ENCODE measurements around the gene ZNF784.

ZNF784 gene

GRCh38 chr19:55656552-55656951, 32.2 kb upstream of the ZNF784 start:
- DNase-seq, result no peak

GRCh38 chr19:55655648-55656040, 31.3 kb upstream of the ZNF784 start:
- no peak for DNase-seq

- peak; percentile 93 for DNase-seq
Observed at GRCh38 chr19:55654868-55655647, 30.7 kb upstream of the ZNF784 start, which contains the start of gene U2AF2. Gene U2AF2, plus strand, starts transcription at chr19:55655035. Its CDS starts 70 bp downstream, at chr19:55655105.

DNA sequence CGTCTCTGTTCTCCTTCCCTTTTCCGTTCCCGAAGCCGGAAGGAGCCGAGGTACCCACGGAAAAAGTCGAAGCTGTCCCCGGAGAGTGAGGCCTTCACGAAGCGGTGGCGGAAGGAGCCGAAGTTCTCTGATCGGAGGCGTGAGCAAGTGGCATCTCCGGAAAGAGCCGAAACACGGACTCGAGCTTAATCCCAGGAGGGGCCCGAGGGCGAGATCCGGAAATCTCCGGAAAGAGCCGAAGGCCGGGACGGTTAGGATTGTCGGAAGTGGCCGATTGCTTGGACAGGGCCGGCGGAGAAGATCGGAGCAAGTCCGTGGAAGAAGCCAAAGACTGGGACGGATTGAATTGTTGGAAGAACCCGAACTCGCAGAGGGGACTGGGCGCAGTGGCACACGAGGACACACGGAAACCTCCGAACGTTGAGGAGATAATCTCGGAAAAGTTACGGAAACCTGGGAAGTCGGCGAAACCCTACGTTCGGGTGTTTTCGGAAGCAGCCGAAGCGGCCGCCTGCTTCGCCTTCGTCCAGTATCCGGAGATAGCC, 30.0 kb upstream of the ZNF784 start:
- peak; percentile 100 for DNase-seq

GRCh38 chr19:55653651-55654322, 29.4 kb upstream of the ZNF784 start:
- DNase-seq, result peak; percentile 99

GRCh38 chr19:55652311-55653128, 28.2 kb upstream of the ZNF784 start:
- DNase-seq, result no peak

DNA sequence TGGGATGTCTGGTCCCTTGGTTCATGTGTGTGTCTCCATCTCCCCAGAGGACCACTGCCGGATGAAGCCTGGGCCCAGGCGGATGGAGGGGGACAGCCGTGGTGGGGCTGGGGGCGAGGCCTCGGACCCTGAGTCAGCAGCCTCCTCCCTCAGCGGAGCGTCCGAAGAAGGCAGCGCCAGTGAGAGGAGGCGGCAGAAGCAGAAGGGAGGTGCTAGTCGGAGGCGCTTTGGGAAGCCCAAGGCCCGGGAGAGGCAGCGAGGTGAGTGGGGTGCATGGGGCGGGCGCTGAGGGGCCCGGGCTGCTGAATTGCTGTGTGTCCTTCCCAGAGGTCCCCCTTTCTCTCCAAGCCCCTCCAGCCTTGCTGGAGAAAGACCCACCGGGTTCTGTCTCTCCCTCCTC, 26.9 kb upstream of the ZNF784 start:
- no peak for DNase-seq

DNA sequence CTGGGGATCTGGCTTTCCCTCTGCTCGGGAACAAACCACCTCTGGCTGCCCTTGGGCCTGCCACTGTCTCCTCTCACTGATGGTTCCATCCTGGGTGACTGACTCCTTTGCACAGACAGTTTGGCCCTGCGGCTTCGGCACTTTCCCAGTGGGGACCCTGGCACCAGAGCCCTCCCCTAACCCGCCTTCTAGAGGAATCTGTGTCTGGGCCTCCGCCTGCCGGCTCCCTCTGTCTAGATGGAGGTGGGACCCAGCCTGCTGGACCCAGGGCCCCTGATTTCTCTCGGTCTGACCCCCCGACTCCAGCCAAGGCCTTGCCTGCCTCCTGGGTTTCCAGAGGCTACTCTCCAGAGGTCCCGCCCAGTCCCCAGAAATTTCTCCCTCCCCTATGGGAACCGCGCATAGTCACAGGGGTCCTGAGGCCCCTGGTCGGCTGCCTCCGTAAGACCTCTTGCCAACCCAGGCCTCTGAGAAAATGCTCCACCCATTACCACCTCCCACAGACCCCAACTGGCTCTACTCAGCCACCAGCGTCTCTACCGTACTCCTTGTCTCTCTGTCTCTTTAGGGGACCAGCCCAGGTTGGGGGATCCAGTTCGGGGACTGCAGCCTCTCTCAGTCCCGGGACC, 26.4 kb upstream of the ZNF784 start:
- no peak for DNase-seq

- DNase-seq, result no peak
Observed at GRCh38 chr19:55650126-55650557, 25.8 kb upstream of the ZNF784 start.

DNA sequence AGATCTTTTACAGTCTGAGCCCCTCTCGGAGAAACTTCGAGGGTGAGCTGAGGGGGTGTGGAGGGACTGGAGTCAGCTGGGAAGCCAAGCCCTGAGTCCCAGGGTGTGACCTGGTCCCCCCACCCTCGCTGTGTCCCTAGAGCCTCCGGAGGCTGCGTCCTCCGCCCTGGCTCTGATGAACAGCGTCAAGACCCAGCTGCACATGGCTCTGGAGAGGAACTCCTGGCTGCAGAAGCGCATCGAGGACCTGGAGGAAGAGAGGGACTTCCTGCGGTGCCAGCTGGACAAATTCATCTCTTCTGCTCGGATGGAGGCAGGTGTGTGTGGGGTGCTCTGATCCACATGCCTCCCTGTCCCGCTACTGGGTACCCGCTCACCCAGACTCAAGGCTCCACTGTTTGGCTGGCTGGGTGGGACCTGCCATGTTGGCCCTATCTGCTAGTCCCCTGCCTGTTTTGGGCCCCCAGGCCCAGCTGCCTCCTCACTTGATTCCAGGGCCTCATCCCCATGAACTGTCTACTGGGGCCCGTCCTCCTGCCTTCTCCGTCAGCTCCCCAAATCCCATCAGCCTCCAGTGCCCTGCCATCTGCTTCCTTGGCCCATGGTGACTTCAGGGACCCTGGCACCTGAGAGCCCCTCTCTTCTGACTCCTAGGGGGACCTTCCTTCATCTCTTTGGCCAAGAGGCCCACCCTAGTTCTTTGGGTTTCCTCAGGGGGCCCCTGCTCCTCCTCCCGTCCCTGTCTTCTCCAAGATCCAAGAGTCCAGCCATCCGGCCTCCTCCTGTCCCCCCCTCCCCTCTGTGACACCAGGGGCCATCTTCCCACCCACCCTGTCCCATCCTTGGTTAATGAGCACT, 25.1 kb upstream of the ZNF784 start:
- DNase-seq, result no peak

- DNase-seq, result no peak
Observed at GRCh38 chr19:55648585-55649267, 24.4 kb upstream of the ZNF784 start.

DNA sequence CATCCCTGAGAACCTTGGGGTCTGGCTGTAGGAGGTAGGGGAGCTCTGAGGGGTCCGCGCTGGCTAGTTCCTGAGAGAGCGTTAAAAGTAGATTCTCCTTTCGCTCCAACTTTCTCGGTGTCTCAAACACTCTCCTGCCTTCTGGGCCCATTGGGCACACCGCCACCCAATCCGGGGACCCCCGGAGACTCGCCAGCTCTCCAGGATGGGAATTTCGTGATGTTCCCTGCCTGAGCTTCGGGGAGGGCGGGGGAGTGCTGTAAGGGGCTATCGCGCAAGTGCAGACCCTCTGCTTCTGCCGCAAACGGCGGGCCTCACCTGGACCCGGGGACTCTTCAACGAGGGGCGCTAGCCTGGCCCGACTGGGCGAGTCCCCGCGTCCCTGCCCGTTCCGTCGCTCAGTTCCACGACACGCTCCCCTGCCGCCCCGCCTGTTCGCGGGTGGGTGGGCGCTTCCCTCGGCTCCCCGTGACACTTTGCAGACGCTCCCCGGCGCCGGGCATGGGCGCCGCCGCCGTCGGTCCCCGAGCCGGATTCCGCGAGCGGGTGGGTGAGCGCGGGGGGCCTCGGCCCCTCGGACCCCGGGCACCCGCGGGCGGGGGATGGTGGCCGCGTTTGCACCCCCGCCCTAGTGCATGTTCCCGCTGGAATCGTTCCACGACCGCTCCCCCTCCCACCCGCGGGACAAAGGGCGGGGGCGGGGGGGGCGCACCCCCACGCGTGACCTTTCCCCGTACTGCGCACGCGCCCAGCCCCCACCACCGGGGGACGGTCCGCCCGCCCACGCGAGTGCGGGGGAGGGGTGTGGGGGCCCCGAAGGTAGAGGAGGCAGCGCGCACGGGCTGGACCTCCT, 23.6 kb upstream of the ZNF784 start, which contains the start of gene CCDC106:
Gene CCDC106, plus strand, starts transcription at position 481 of the 853 bp plus-strand sequence. CDS start 835 bp downstream, outside the sequence.
- DNase-seq, result peak; percentile 81

- DNase-seq, result no peak
Observed at GRCh38 chr19:55646889-55647731, 22.7 kb upstream of the ZNF784 start.

- DNase-seq, result no peak
Observed at GRCh38 chr19:55645512-55645881, 21.1 kb upstream of the ZNF784 start.

- no peak for DNase-seq
Observed at GRCh38 chr19:55644842-55645511, 20.6 kb upstream of the ZNF784 start.

DNA sequence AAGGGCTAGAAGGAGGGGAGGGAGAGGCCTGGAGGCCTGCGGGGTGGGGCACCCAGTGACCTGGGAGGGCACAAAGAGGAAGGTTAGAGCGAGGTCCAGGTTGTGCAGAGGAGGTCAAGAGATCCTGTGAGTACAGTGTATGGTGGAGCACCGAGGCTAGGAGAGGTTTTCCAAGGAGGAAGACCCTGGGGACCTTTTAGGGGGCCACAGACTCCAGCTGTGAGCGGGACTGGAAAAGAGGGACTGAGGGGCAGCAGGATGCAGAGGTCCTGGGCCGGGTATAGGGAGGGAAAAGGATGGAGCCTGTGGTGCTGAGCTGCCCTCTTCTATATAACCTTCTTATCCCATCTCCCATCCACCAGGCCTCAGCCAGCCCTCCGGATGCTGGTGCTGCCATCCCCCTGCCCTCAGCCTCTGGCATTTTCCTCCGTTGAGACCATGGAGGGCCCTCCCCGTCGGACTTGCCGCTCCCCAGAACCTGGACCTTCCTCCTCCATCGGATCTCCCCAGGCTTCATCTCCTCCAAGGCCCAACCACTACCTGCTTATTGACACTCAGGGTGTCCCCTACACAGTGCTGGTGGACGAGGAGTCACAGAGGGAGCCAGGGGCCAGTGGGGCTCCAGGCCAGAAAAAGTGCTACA, 19.9 kb upstream of the ZNF784 start:
- no peak for DNase-seq

- no peak for DNase-seq
Observed at GRCh38 chr19:55643887-55644176, 19.5 kb upstream of the ZNF784 start.
